Measurements from ENCODE around the gene NCOA4. TPM values are rescaled to one million over a fixed set of nuclear protein-coding genes. Genes with fewer than 3 reads are reported as not detected.

Gene NCOA4
- total RNA-seq, 1 donor from 2014 or later, result 72.3 TPM

DNA sequence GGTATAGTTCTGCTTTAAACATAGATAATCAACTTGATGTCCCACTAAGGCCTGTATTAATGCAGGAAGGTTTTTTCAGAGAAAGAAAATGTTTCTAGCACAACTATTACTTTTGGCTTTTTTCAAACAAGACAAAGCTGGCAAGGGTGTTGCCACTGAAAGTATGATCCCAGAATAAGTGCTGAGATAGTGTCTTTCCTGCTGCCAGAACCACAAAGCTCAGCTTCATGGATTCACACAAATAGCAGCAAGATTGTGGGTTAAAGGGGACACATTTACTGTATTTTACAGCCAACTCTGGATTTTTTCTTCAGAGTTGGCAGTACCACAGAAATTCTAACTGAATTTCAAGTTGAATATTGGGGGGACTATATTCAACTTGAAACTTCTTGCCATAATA lies 4.3 kb downstream of the NCOA4 start:
- TF ChIP-seq, protein P1, sequence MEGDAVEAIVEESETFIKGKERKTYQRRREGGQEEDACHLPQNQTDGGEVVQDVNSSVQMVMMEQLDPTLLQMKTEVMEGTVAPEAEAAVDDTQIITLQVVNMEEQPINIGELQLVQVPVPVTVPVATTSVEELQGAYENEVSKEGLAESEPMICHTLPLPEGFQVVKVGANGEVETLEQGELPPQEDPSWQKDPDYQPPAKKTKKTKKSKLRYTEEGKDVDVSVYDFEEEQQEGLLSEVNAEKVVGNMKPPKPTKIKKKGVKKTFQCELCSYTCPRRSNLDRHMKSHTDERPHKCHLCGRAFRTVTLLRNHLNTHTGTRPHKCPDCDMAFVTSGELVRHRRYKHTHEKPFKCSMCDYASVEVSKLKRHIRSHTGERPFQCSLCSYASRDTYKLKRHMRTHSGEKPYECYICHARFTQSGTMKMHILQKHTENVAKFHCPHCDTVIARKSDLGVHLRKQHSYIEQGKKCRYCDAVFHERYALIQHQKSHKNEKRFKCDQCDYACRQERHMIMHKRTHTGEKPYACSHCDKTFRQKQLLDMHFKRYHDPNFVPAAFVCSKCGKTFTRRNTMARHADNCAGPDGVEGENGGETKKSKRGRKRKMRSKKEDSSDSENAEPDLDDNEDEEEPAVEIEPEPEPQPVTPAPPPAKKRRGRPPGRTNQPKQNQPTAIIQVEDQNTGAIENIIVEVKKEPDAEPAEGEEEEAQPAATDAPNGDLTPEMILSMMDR (IDR thresholded peaks at IDR 0.05; ENCODE audit: unreplicated experiment), result no peak
- peaks cover 34% of the 10 kb centered on the region for H3K4me1 Mint-ChIP-seq
- no peaks in the 10 kb centered on the region for H3K36me3 Mint-ChIP-seq
- no peaks in the 10 kb centered on the region for H3K27me3 Mint-ChIP-seq (ENCODE audit: low read depth)
- no peaks in the 10 kb centered on the region for H3K9me3 Mint-ChIP-seq
- DNase-seq (ENCODE audit: low spot score in 2 of 2, unreplicated experiment in 2 of 2), result no peak
- H3K4me3 Mint-ChIP-seq, result no peak overlapping the region
- H3K27ac Mint-ChIP-seq, result no peak overlapping the region

DNA sequence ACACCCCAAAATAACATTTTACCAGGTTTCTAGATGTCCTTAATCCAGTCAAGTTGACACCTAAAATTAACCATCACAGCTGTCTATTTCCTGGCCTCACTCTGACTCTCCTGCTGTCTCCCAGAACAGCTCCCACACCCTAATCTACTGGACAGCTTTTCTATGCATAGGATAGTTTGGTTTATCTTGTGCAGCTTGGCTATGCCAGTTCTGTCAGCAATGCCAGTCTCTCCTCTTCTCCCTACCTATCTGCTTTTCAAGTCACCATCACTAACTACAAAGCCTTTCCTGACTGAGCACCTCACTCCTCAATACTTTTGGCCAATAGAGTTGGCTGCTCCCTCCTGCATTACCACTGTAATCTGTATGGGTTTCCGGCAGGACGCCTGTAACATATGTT lies 5.0 kb downstream of the NCOA4 start:
- no peak overlapping the region for H3K4me3 Mint-ChIP-seq
- DNase-seq (ENCODE audit: low spot score in 2 of 2, unreplicated experiment in 2 of 2), result no peak
- H3K4me1 Mint-ChIP-seq, result peaks cover 30% of the 10 kb centered on the region
- H3K36me3 Mint-ChIP-seq, result no peaks in the 10 kb centered on the region
- TF ChIP-seq, protein P1 (IDR thresholded peaks at IDR 0.05; ENCODE audit: unreplicated experiment), result no peak
- H3K27ac Mint-ChIP-seq, result no peak overlapping the region
- H3K27me3 Mint-ChIP-seq (ENCODE audit: low read depth), result no peaks in the 10 kb centered on the region
- H3K9me3 Mint-ChIP-seq, result no peaks in the 10 kb centered on the region

DNA sequence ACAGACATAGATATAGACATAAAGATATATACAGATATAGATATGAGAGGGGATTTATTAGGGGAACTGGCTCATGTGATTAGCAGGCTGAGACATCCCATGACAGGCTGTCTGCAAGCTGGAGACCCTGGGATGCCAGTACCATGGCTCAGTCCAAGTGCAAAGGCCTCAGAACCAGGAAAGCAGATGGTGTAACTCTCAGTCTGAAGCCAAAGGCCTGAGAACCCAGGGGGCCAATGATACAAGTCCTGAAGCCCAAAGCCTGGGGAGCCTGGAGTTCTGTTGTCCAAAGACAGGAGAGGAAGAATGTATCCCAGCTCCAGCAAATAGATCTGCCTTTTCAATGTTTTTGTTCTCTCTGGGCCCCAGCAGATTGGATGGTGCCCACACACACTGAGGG lies 5.5 kb downstream of the NCOA4 start:
- Mint-ChIP-seq H3K27me3 (ENCODE audit: low read depth) (no peaks in the 10 kb centered on the region), H3K4me3 (no peak overlapping the region), H3K27ac (no peak overlapping the region), H3K36me3 (no peaks in the 10 kb centered on the region), H3K9me3 (no peaks in the 10 kb centered on the region), H3K4me1 (peaks cover 29% of the 10 kb centered on the region)
- TF ChIP-seq, protein P1 (IDR thresholded peaks at IDR 0.05; ENCODE audit: unreplicated experiment), result no peak
- no peak for DNase-seq (ENCODE audit: low spot score in 2 of 2, unreplicated experiment in 2 of 2)

DNA sequence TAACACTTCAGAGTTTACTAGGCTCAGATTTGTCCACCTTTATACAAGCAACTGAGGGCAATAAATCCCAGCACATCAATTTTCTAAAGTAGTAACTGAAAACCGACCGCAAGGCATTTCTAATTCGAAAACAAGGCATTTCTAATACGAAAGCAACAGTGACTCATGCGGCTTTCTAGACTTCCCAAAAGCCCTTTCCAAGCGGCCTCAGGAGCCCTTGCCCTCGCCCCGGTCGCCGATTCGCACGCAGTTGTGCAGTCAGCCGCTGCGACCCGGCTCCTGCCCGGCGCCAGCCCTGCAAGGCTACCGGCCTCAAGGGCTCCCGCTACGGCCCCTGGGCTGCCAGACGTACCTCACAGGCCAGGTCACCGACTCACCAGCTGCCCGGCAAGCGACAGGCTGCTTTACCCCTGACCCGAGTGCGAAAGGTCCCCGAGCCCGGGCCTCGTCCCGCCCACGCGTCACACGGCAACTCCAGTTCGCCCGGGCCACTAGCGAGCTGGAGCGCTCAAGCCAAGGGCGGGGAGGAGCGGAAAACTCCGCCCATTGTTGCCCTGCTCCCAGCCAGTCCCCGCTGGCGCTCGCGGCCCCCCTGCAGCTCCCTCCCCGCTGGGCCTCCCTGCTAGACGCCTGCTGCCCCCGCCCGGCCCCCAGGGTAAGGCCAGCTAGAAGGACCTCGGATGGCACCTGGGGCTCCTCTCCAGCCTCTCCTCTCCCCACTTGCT lies 7.3 kb downstream of the NCOA4 start:
- Mint-ChIP-seq H3K36me3 (no peaks in the 10 kb centered on the region), H3K9me3 (no peaks in the 10 kb centered on the region), H3K4me3 (peak overlapping the region; percentile 83), H3K27ac (peak overlapping the region; percentile 89), H3K27me3 (ENCODE audit: low read depth) (no peaks in the 10 kb centered on the region), H3K4me1 (peaks cover 17% of the 10 kb centered on the region)
- TF ChIP-seq, protein P1 (IDR thresholded peaks at IDR 0.05; ENCODE audit: unreplicated experiment), result no peak
- peak; percentile 61 to 77 for DNase-seq (ENCODE audit: low spot score in 2 of 2, unreplicated experiment in 2 of 2)

DNA sequence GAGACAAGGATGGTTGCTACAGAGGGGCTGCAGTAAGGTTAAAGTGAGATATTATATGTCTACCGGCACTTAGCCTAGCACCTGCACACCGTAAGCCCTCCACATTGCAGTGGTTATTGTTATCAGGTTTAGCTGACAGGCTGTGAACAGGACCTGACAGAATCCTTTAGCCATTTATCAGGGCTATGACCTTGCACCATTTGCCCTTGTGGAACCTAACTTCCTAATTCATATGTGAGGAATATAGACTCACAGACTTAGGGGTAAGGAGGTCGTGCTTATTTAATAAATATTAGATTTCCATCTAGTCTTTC lies 10.1 kb downstream of the NCOA4 start:
- TF ChIP-seq, protein P1 (IDR thresholded peaks at IDR 0.05; ENCODE audit: unreplicated experiment), result no peak
- no peak for DNase-seq (ENCODE audit: low spot score in 2 of 2, unreplicated experiment in 2 of 2)
- H3K27ac Mint-ChIP-seq, result no peak overlapping the region
- H3K4me1 Mint-ChIP-seq, result peaks cover 15% of the 10 kb centered on the region
- H3K36me3 Mint-ChIP-seq, result peaks cover 4% of the 10 kb centered on the region
- no peak overlapping the region for H3K4me3 Mint-ChIP-seq
- H3K9me3 Mint-ChIP-seq, result no peaks in the 10 kb centered on the region
- H3K27me3 Mint-ChIP-seq (ENCODE audit: low read depth), result no peaks in the 10 kb centered on the region

Measured in mesothelial cell of epicardium (in vitro differentiated cells).